Calu3 (cell line): ENCODE data around the gene MS4A18. TPM values are rescaled to one million over a fixed set of nuclear protein-coding genes. Genes with fewer than 3 reads are reported as not detected.

Source experiments
- BruUV-seq: library from RNA; stranded (reverse); fragments of 400-500 nt; replicated peaks from 2 replicates; lab custom pipeline; 2021; lab: Mats Ljungman, UMichigan
- CTCF ChIA-PET: fragments of 300-600 bp; sonication (Branson Sonifier 250); formaldehyde crosslinking; loops from one replicate; lab custom pipeline; 2022; ENCODE audit warnings: antibody characterized with exemption; lab: Charles Lee
- DNase-seq: peaks from one replicate; pipeline ENCODE4 v3.0.0; 2022
- H3K27ac Mint-ChIP-seq: one replicate; pipeline ENCODE4 v1.8.0; 2022; ENCODE audit warnings: mixed read lengths; ENCODE audit not compliant: unreplicated experiment
- H3K27me3 Mint-ChIP-seq: one replicate; pipeline ENCODE4 v1.8.0; 2022; ENCODE audit warnings: mixed read lengths; ENCODE audit not compliant: unreplicated experiment
- H3K36me3 Mint-ChIP-seq: one replicate; pipeline ENCODE4 v1.8.0; 2022; ENCODE audit warnings: mild to moderate bottlenecking, moderate library complexity, mixed read lengths; ENCODE audit not compliant: insufficient read depth, unreplicated experiment
- H3K4me1 Mint-ChIP-seq: one replicate; pipeline ENCODE4 v1.8.0; 2022; ENCODE audit warnings: mild to moderate bottlenecking, low read depth, mixed read lengths; ENCODE audit not compliant: unreplicated experiment
- H3K4me3 Mint-ChIP-seq: one replicate; pipeline ENCODE4 v1.8.0; 2022; ENCODE audit warnings: mild to moderate bottlenecking, low read depth, moderate library complexity, mixed read lengths; ENCODE audit not compliant: unreplicated experiment
- H3K9me3 Mint-ChIP-seq: one replicate; pipeline ENCODE4 v1.8.0; 2022; ENCODE audit warnings: low read depth, mixed read lengths; ENCODE audit not compliant: unreplicated experiment
- intact Hi-C: fragments of 100-400 bp; cut with micrococcal nuclease; formaldehyde crosslinking; loops from one replicate; pipeline ENCODE4 v1.10.0; 2022; ENCODE audit not compliant: unreplicated experiment
- total RNA-seq: library from RNA; stranded (reverse); gene quantifications from 2 replicates; pipeline ENCODE4 v1.2.3, GENCODE V29; 2022
- TF ChIP-seq, protein P1 (sequence below): fragments of 200-600 bp; IDR thresholded peaks from one replicate; pipeline ENCODE4 v1.8.0; 2022; ENCODE audit warnings: antibody characterized with exemption; ENCODE audit not compliant: unreplicated experiment

Gene MS4A18
- total RNA-seq, 1 experiment from 2014 or later, result not detected

DNA sequence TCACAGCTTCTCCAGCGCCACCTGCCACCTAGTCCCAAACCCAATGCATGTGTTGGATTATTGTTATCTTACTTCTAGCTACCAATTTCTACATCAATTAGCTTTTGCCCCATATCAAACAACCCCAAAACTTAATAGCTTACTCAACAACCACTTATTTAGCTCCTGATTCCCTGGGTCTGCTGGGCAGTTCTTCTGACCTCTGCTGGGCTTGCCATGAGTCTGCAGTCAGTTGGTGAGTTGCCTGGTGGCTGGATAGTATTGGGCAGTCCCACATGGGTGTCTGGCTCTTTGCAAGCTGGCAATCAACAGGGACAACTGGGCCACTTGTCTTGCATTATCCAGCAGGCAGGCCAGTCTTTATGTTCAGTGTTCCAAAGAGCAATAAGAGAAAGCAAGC is 18.5 kb downstream of the MS4A18 start:
- DNase-seq, result no peak
- BruUV-seq, result no TSS peak

DNA sequence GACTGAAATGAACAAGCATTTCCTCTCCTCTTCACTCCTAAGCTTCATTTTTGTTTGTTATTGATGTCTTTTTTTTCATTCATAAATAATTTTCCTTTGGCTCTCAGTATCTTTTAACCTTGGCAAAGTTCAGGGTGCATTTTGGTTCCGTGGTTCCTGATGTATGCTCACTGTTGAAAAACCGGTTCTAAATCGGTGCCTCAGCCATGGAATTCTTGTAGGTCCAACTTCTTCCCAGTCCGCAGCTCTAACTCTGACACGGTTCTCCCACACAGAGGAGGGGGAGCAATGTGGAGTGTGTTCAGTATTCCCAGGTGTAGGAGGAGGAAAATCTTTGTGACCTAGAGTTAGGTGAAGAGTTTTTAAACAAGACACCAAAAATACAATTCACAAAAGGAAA is 19.6 kb downstream of the MS4A18 start:
- CTCF ChIA-PET, result no interaction called here
- BruUV-seq, result no TSS peak
- peaks cover 3% of the 10 kb centered on the region for H3K9me3 Mint-ChIP-seq
- no peak overlapping the region for H3K27ac Mint-ChIP-seq
- no peaks in the 10 kb centered on the region for H3K4me1 Mint-ChIP-seq
- TF ChIP-seq, protein P1, sequence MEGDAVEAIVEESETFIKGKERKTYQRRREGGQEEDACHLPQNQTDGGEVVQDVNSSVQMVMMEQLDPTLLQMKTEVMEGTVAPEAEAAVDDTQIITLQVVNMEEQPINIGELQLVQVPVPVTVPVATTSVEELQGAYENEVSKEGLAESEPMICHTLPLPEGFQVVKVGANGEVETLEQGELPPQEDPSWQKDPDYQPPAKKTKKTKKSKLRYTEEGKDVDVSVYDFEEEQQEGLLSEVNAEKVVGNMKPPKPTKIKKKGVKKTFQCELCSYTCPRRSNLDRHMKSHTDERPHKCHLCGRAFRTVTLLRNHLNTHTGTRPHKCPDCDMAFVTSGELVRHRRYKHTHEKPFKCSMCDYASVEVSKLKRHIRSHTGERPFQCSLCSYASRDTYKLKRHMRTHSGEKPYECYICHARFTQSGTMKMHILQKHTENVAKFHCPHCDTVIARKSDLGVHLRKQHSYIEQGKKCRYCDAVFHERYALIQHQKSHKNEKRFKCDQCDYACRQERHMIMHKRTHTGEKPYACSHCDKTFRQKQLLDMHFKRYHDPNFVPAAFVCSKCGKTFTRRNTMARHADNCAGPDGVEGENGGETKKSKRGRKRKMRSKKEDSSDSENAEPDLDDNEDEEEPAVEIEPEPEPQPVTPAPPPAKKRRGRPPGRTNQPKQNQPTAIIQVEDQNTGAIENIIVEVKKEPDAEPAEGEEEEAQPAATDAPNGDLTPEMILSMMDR, result no peak
- no peak for DNase-seq
- H3K4me3 Mint-ChIP-seq, result no peak overlapping the region
- intact Hi-C loops, result no loop called here
- no peaks in the 10 kb centered on the region for H3K36me3 Mint-ChIP-seq
- H3K27me3 Mint-ChIP-seq, result peaks cover 36% of the 10 kb centered on the region

More for the DNA sequence above, 18.5 kb downstream of the MS4A18 start:
- Mint-ChIP-seq H3K4me3 (no peak overlapping the region), H3K27ac (no peak overlapping the region), H3K4me1 (no peaks in the 10 kb centered on the region), H3K27me3 (peaks cover 46% of the 10 kb centered on the region), H3K9me3 (peaks cover 3% of the 10 kb centered on the region), H3K36me3 (peaks cover 3% of the 10 kb centered on the region)
- CTCF ChIA-PET, result interaction anchor here (0.6 kb wide), 1 partner anchor 12 kb away, joined by 5 read pairs; no protein-coding TSS in a partner anchor
- intact Hi-C loops, result no loop called here
- TF ChIP-seq, protein P1, result no peak

DNA sequence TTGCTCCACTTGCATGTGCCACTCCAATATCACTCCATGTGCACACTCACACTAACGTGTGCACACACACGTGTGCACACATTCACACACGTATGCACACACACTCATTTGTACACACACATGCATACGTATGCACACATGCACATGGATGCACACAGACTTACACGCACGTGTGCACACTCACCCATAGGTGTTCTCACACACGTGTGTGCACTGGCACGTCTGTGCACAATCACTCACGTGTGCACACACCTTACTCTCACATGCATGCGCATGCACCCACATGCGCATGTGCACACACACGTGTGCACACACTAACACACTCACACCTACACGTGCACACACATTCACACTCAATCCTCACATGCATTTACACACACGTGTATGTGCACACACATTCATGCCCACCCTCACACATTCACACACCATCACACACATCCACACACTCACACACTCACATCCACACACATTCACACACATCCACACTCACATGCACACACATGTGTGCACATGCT is 22.9 kb downstream of the MS4A18 start:
- Mint-ChIP-seq H3K4me1 (no peaks in the 10 kb centered on the region), H3K4me3 (no peak overlapping the region), H3K27ac (no peak overlapping the region), H3K36me3 (no peaks in the 10 kb centered on the region), H3K27me3 (peaks cover 30% of the 10 kb centered on the region), H3K9me3 (peaks cover 3% of the 10 kb centered on the region)
- BruUV-seq, result no TSS peak
- intact Hi-C loops, result no loop called here
- CTCF ChIA-PET, result no interaction called here
- DNase-seq, result no peak
- TF ChIP-seq, protein P1, result no peak

GRCh38 chr11:60748225-60748624 is 23.7 kb downstream of the MS4A18 start:
- intact Hi-C loops, result no loop called here
- TF ChIP-seq, protein P1, result no peak
- Mint-ChIP-seq H3K36me3 (no peaks in the 10 kb centered on the region), H3K27me3 (peaks cover 30% of the 10 kb centered on the region), H3K4me1 (no peaks in the 10 kb centered on the region), H3K27ac (no peak overlapping the region), H3K9me3 (peaks cover 3% of the 10 kb centered on the region), H3K4me3 (no peak overlapping the region)
- CTCF ChIA-PET, result no interaction called here
- no peak for DNase-seq
- BruUV-seq, result no TSS peak
